ENCODE results near the gene THOC2.

Gene THOC2

GRCh38 chrX:123561439-123562215, 171.2 kb downstream of the THOC2 start:
- DNase-seq (ENCODE audit: low read depth), result no peak
- no peak overlapping the region for H3K4me3 ChIP-seq (ENCODE audit: low read length)
- no peak for TF ChIP-seq CTCF (conservative IDR thresholded peaks at IDR 0.05; ENCODE audit: low read length)

- DNase-seq (ENCODE audit: low read depth), result no peak
- no peak for TF ChIP-seq CTCF (conservative IDR thresholded peaks at IDR 0.05; ENCODE audit: low read length)
- H3K4me3 ChIP-seq (ENCODE audit: low read length), result no peak overlapping the region
Measured at GRCh38 chrX:123550829-123551228, 182.0 kb downstream of the THOC2 start.

Measured in AG10803 (cell line).